CD8-positive, alpha-beta memory T cell (primary cell): Measurements from ENCODE around the gene ALDH3A1. TPM values are rescaled to one million over a fixed set of nuclear protein-coding genes. Genes with fewer than 3 reads are reported as not detected.

Source experiments
- CTCF ChIA-PET: fragments of 350-600 bp; sonication (Branson Sonifier 250); formaldehyde crosslinking; loops from one replicate; lab custom pipeline; 2021; ENCODE audit warnings: antibody characterized with exemption; lab: Charles Lee
- POLR2A ChIA-PET: fragments of 350-600 bp; sonication (Branson Sonifier 250); formaldehyde crosslinking; loops from one replicate; lab custom pipeline; 2021; ENCODE audit warnings: antibody characterized with exemption; lab: Charles Lee
- DNase-seq, 5 donors: peaks; one replicate each; pipeline versions ENCODE4 v3.0.0 to v3.0.0-alpha.2; 2020 to 2022; ENCODE audit warnings: mixed read lengths in 1 of 5
- H3K27ac ChIP-seq: one replicate; pipeline ENCODE4 v1.7.0; 2013; ENCODE audit warnings: low read depth, mild to moderate bottlenecking, low read length, moderate library complexity
- H3K27me3 ChIP-seq: 2 replicates; pipeline ENCODE4 v1.7.0; 2013; ENCODE audit warnings: low read length, mild to moderate bottlenecking; ENCODE audit not compliant: insufficient read depth, poor library complexity, severe bottlenecking
- H3K36me3 ChIP-seq: 2 replicates; pipeline ENCODE4 v1.7.0; 2013; ENCODE audit warnings: mild to moderate bottlenecking, low read length, moderate library complexity; ENCODE audit not compliant: insufficient read depth
- H3K4me1 ChIP-seq: 2 replicates; pipeline ENCODE4 v1.7.0; 2013; ENCODE audit warnings: mild to moderate bottlenecking, low read length, moderate library complexity; ENCODE audit not compliant: insufficient read depth
- H3K4me3 ChIP-seq: 2 replicates; pipeline ENCODE4 v1.7.0; 2013; ENCODE audit warnings: mild to moderate bottlenecking, low read length
- H3K9me3 ChIP-seq: 2 replicates; pipeline ENCODE4 v1.7.0; 2013; ENCODE audit warnings: mild to moderate bottlenecking, low read length
- H3K27ac Mint-ChIP-seq, 8 donors: one replicate each; pipeline ENCODE4 v1.8.0; 2020 to 2021; ENCODE audit warnings: mixed read lengths in 8 of 8, mild to moderate bottlenecking in 6 of 8, inconsistent platforms in 3 of 8, moderate library complexity in 3 of 8
- H3K27me3 Mint-ChIP-seq, 2 donors: one replicate each; pipeline ENCODE4 v1.8.0; 2020 to 2021; ENCODE audit warnings: mixed read lengths in 2 of 2, mild to moderate bottlenecking in 1 of 2, moderate library complexity in 1 of 2
- H3K36me3 Mint-ChIP-seq, 3 donors: one replicate each; pipeline ENCODE4 v1.8.0; 2020 to 2021; ENCODE audit warnings: mixed read lengths in 3 of 3, inconsistent platforms in 1 of 3, mild to moderate bottlenecking in 1 of 3
- H3K4me1 Mint-ChIP-seq, 3 donors: one replicate each; pipeline ENCODE4 v1.8.0; 2020 to 2021; ENCODE audit warnings: mixed read lengths in 3 of 3, inconsistent platforms in 1 of 3, mild to moderate bottlenecking in 1 of 3
- H3K4me3 Mint-ChIP-seq, 7 donors: one replicate each; pipeline ENCODE4 v1.8.0; 2020 to 2021; ENCODE audit warnings: mixed read lengths in 7 of 7, mild to moderate bottlenecking in 6 of 7, moderate library complexity in 4 of 7, inconsistent platforms in 2 of 7
- H3K9me3 Mint-ChIP-seq, 5 donors: one replicate each; pipeline ENCODE4 v1.8.0; 2020 to 2022; ENCODE audit warnings: mixed read lengths in 5 of 5, mild to moderate bottlenecking in 3 of 5, moderate library complexity in 2 of 5, inconsistent platforms in 1 of 5
- polyA plus RNA-seq: library from polyadenylated mRNA; unstranded; fragments of 300-500 nt; fragmentation: Illumina TruSeq; gene quantifications from one replicate; pipeline ENCODE4 v1.2.3, GENCODE V29; 2021
- total RNA-seq, 2 experiments: library from RNA; stranded (reverse); gene quantifications; one replicate each; pipeline ENCODE4 v1.2.3, GENCODE V29; 2021

The ALDH3A1 gene
- total and polyA plus RNA-seq, 3 experiments from 2014 or later, result 0.32 TPM; not detected in 2

DNA sequence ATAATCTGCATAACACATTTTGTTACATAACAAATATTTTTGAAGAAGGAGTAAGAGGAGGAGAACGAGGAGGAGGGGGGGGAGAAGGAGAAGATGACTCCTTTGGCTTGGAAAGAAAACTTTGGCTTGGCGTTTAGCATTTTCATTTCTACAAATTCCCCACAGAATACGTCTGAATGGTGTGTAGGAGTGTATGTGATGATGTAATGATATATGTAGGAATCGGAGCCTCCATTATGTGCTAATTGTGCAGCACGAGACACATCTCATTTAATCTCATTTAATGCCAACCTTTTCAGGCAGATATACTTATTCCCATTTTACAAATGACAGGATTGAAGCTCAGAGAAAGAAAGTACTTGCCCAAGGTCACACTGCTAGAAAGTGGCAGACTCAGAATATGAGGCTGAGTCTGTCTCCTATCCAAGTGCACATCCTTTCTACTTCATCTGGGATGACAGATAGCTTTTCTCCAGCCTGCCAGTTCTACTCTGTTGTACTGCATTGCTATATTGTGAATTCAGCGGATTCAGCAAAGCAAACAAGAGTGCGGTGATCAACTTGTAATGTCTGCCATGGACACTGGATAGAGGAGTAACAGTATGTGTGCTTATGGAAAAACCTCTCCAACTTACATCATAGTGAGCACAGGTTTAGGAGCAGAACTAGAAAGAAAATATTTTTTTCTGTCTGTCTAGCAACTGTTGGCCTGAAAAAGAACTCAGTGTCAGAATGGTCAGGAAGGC lies 21.3 kb downstream of the ALDH3A1 start:
- no peak overlapping the region for H3K4me3 ChIP-seq
- Mint-ChIP-seq H3K9me3 (no peaks in the 10 kb centered on the region), H3K27me3 (no peaks in the 10 kb centered on the region), H3K4me1 (peaks cover 16 to 19% (median 19%) of the 10 kb centered on the region in 3 donors), H3K4me3 (no peak overlapping the region), H3K36me3 (no peaks in the 10 kb centered on the region), H3K27ac (peak overlapping the region in 2 of 8 donors; percentile 32 to 71)
- POLR2A ChIA-PET, result no interaction called here
- no peaks in the 10 kb centered on the region for H3K9me3 ChIP-seq
- no peak overlapping the region for H3K27ac ChIP-seq
- H3K27me3 ChIP-seq, result no peaks in the 10 kb centered on the region
- DNase-seq, result no peak
- H3K4me1 ChIP-seq, result peaks cover 17% of the 10 kb centered on the region
- CTCF ChIA-PET, result interaction anchor here (2.2 to 4.4 kb wide), 2 partner anchors 19 to 40 kb away, joined by 7 to 19 read pairs; no protein-coding TSS in a partner anchor
- no peaks in the 10 kb centered on the region for H3K36me3 ChIP-seq

DNA sequence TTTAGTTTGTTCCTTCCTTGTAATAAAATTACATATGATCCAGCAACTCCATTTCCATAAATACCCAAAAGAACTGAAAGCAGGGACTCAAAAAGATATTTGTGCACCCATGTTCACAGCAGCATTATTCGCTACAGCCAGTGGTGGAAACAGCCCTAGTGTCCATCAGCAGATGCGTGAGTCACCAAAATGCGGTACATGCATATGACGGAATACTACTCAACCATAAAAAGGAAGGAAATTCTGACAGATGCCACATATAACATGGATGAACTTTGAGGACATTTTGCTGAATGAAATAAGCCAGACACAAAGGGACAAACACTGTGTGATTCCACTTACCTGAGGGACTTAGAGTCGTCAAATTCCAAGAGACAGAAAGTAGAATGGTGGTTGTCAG lies 22.6 kb downstream of the ALDH3A1 start:
- no peaks in the 10 kb centered on the region for H3K9me3 Mint-ChIP-seq
- peak overlapping the region in 5 of 7 donors; percentile 39 to 81 (median 77) for H3K4me3 Mint-ChIP-seq
- POLR2A ChIA-PET, result no interaction called here
- no peaks in the 10 kb centered on the region for H3K36me3 Mint-ChIP-seq
- Histone ChIP-seq H3K9me3 (no peaks in the 10 kb centered on the region), H3K36me3 (no peaks in the 10 kb centered on the region), H3K27me3 (no peaks in the 10 kb centered on the region), H3K27ac (no peak overlapping the region), H3K4me3 (no peak overlapping the region), H3K4me1 (peaks cover 17% of the 10 kb centered on the region)
- DNase-seq, result no peak
- H3K27me3 Mint-ChIP-seq, result peaks cover 0 to 6% of the 10 kb centered on the region in 2 donors
- peak overlapping the region in 5 of 8 donors; percentile 4 to 89 (median 50) for H3K27ac Mint-ChIP-seq
- peaks cover 16 to 19% (median 19%) of the 10 kb centered on the region in 3 donors for H3K4me1 Mint-ChIP-seq
- CTCF ChIA-PET, result interaction anchor here (4.4 kb wide), 1 partner anchor 20 kb away, joined by 19 read pairs; no protein-coding TSS in a partner anchor

DNA sequence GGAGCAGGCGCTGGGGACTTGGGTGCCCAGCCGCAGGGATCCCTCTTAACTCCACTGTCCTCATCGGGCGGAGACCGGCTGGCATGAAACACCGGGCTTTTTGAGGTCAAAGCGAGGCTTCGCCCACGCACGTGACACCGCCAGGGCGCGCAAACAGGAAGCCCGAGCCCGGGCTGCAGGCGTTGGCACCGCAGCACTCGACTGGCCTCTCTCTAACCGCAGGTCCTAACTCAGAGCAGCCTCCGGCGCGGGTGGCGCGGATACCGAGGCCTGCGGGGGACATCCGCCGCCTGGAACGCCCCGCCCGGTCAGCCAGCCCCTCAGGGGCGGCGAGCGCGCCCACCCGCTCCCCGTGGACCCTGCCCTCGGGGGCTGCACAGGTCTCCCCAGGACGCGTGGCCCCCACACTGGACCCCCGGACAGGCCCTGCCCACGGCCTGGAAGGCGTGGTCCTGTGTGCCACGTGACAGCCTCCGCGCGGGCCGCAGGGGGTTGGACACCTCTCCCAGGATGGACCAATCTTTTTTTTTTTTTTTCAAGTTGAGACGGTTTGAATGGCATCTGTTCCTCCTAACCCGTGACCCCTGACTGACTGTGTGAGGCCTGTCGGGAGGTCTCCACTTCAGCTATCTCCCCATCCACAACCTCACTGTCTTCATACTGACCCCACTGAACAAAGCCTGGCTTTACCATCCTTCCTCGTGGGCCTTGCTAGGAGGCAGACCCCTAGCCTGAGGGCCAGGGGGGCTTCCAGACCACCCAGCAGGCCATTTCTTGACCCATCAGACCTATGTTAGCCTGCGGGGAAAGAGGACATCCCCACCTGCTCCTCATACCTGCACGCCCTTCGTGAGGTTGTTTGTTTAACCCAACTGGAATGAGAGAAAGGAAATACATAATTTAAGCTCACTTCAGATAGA lies 23.3 kb downstream of the ALDH3A1 start:
- Mint-ChIP-seq H3K27ac (peak overlapping the region in 7 of 8 donors; percentile 50 to 94 (median 72)), H3K36me3 (no peaks in the 10 kb centered on the region), H3K9me3 (no peaks in the 10 kb centered on the region), H3K27me3 (peaks cover 2 to 8% of the 10 kb centered on the region in 2 donors), H3K4me1 (peaks cover 16 to 19% (median 19%) of the 10 kb centered on the region in 3 donors), H3K4me3 (peak overlapping the region; percentile 39 to 81 (median 75))
- peak in 3 of 5 donors; percentile 18 to 30 (median 29) for DNase-seq
- Histone ChIP-seq H3K36me3 (no peaks in the 10 kb centered on the region), H3K27me3 (no peaks in the 10 kb centered on the region), H3K9me3 (no peaks in the 10 kb centered on the region), H3K27ac (no peak overlapping the region), H3K4me3 (peak overlapping the region; percentile 34), H3K4me1 (peaks cover 17% of the 10 kb centered on the region)
- ChIA-PET POLR2A (no interaction called here), CTCF (no interaction called here)

DNA sequence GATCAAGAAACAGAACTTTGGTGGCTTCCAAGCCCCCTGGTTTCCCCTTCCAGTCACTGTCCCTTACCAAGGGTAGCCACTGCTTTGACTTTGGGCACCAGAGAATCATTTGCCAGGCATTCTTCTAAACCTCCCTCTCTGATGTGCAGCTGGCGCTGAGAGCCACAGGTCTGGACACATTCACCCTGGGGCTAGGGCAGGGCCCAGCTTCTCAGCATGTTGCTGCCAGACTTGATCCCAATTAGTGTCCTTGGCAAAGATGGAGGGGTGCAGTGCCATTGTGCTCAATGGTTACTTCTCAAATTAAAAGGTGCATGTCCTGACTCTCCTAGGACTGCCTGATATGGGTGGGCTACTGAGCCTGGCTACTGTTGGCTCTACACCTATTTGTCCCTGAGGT lies 24.1 kb downstream of the ALDH3A1 start:
- no peaks in the 10 kb centered on the region for H3K27me3 ChIP-seq
- no peaks in the 10 kb centered on the region for H3K9me3 ChIP-seq
- H3K4me1 ChIP-seq, result peaks cover 17% of the 10 kb centered on the region
- Mint-ChIP-seq H3K27me3 (peaks cover 3 to 8% of the 10 kb centered on the region in 2 donors), H3K9me3 (no peaks in the 10 kb centered on the region), H3K27ac (peak overlapping the region in 6 of 8 donors; percentile 8 to 79 (median 45)), H3K36me3 (no peaks in the 10 kb centered on the region), H3K4me1 (peaks cover 16 to 19% (median 19%) of the 10 kb centered on the region in 3 donors), H3K4me3 (peak overlapping the region in 5 of 7 donors; percentile 61 to 75 (median 70))
- no peak overlapping the region for H3K27ac ChIP-seq
- ChIA-PET POLR2A (no interaction called here), CTCF (no interaction called here)
- DNase-seq, result no peak
- H3K4me3 ChIP-seq, result peak overlapping the region; percentile 34
- no peaks in the 10 kb centered on the region for H3K36me3 ChIP-seq

DNA sequence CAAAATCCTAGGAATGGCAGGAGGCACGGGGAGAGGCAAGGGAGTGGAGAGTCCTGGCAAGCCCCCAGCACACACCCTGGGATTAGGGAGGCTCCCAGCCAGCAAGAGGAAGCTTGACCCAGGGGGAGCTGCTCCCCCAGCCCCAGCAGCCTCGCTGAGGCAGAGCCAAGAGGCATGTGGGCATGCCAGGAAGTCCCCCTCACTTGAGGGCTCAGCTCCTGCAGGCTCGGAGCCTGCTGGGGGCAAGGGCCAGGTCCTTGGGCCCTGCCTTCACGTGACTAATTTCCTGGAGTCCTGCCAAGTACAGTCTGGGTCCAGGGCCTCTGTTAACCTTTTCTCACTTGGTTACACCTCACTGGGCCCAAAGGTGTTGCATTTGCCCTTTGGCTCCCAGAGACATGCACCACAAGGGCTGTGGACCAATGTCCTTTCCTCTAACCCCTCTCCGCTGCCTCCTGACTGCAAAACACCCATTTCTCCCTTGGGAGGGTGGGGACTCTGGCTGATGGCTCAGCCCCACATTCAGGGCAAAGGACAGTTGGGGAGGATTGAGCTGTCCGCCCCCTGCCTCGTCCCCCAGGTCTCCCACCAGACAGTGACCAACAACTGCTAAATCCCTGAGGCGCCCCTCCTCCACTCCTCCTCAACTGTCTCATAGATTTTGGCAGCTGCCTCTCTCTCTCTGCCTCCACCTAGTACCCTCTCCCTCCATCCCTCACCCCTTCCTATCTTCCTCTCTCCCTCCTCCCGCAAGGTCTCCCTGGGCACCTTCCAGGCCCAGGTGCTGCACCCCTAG lies 27.3 kb downstream of the ALDH3A1 start:
- H3K4me1 ChIP-seq, result peaks cover 17% of the 10 kb centered on the region
- ChIA-PET POLR2A (interaction anchor here (0.6 kb wide), 1 partner anchor 26 kb away, joined by 3 read pairs; no protein-coding TSS in a partner anchor), CTCF (interaction anchor here (1.8 kb wide), 1 partner anchor 24 kb away, joined by 4 read pairs; no protein-coding TSS in a partner anchor)
- no peak overlapping the region for H3K27ac ChIP-seq
- Mint-ChIP-seq H3K27ac (peak overlapping the region in 1 of 8 donors; percentile 6), H3K27me3 (peaks cover 3 to 8% of the 10 kb centered on the region in 2 donors), H3K36me3 (no peaks in the 10 kb centered on the region), H3K4me3 (no peak overlapping the region), H3K9me3 (no peaks in the 10 kb centered on the region), H3K4me1 (peaks cover 16 to 19% (median 17%) of the 10 kb centered on the region in 3 donors)
- H3K4me3 ChIP-seq, result no peak overlapping the region
- H3K9me3 ChIP-seq, result no peaks in the 10 kb centered on the region
- no peak for DNase-seq
- no peaks in the 10 kb centered on the region for H3K27me3 ChIP-seq
- no peaks in the 10 kb centered on the region for H3K36me3 ChIP-seq

DNA sequence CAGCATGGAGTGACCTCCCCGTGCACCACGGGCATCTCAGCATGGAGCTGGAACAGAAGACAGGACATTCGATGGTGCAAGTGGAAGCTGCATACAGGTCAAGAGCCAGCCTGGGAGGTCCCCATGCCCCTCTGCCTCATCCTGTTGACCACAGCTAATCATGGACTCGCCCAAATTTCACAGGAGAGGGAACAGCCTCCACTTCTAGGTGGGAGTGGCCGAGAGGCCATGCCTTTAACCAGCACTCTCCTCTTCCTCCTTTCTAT lies 28.0 kb downstream of the ALDH3A1 start:
- peaks cover 12% of the 10 kb centered on the region for H3K4me1 ChIP-seq
- Mint-ChIP-seq H3K27me3 (peaks cover 3 to 8% of the 10 kb centered on the region in 2 donors), H3K9me3 (no peaks in the 10 kb centered on the region), H3K4me3 (no peak overlapping the region), H3K27ac (peak overlapping the region in 1 of 8 donors; percentile 77), H3K4me1 (peaks cover 10 to 12% (median 12%) of the 10 kb centered on the region in 3 donors), H3K36me3 (no peaks in the 10 kb centered on the region)
- ChIA-PET CTCF (no interaction called here), POLR2A (no interaction called here)
- H3K9me3 ChIP-seq, result no peaks in the 10 kb centered on the region
- no peak overlapping the region for H3K4me3 ChIP-seq
- DNase-seq, result no peak
- no peak overlapping the region for H3K27ac ChIP-seq
- no peaks in the 10 kb centered on the region for H3K36me3 ChIP-seq
- no peaks in the 10 kb centered on the region for H3K27me3 ChIP-seq

DNA sequence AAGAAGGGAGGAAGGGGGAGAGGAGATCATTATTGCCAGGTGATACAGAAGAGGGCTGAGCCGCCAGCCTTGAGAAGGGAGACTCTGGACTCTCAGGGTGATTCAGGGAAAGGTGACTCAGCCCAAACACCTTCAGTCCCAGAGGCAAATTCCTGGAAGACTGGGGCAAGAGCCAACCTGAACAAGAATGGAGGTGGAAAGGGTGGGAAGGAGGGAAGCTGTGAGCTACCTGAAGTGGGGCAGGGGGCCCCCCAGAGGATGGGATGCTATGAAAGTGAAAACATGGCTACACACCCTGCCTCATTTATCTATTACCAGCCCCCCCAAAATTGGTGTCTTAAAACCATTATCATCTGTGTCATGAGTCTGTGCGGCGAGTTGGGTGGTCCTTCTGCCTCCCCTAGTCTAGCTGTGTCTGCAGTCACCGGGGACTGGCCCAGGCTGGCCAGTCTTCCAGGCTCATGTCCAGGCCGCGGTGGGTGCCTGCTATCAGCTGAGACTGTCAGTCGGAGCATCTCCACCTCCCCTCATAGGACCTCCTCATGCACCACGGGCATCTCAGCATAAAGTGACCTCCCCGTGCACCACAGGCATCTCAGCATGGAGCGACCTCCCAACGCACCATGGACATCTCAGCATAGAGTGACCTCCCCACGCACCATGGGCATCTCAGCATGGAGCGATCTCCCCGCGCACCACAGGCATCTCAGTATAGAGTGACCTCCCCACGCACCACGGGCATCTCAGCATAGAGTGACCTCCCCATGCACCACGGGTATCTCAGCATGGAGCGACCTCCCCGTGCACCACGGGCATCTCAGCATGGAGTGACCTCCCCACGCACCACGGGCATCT lies 28.5 kb downstream of the ALDH3A1 start:
- H3K4me3 Mint-ChIP-seq, result peak overlapping the region in 1 of 7 donors; percentile 3
- Histone ChIP-seq H3K9me3 (no peaks in the 10 kb centered on the region), H3K27ac (no peak overlapping the region), H3K36me3 (no peaks in the 10 kb centered on the region), H3K4me3 (no peak overlapping the region), H3K4me1 (peaks cover 7% of the 10 kb centered on the region), H3K27me3 (no peaks in the 10 kb centered on the region)
- H3K36me3 Mint-ChIP-seq, result no peaks in the 10 kb centered on the region
- DNase-seq, result no peak
- no peaks in the 10 kb centered on the region for H3K9me3 Mint-ChIP-seq
- peaks cover 8% of the 10 kb centered on the region in 3 donors for H3K4me1 Mint-ChIP-seq
- peaks cover 3 to 8% of the 10 kb centered on the region in 2 donors for H3K27me3 Mint-ChIP-seq
- POLR2A ChIA-PET, result no interaction called here
- H3K27ac Mint-ChIP-seq, result peak overlapping the region in 2 of 8 donors; percentile 31 to 77
- CTCF ChIA-PET, result no interaction called here
